ENCODE data around the gene ACD.

ACD gene

GRCh38 chr16:67675579-67675935 lies 15.5 kb upstream of the ACD start:
- DNase-seq, result no peak

GRCh38 chr16:67674851-67675578 lies 15.0 kb upstream of the ACD start:
- DNase-seq, result no peak

GRCh38 chr16:67673712-67674580 lies 13.9 kb upstream of the ACD start:
- peak; percentile 76 for DNase-seq

- DNase-seq, result peak; percentile 91
These were observed 12.9 kb upstream of the ACD start for GRCh38 chr16:67672739-67673662.

GRCh38 chr16:67672306-67672705 lies 12.2 kb upstream of the ACD start:
- no peak for DNase-seq

- DNase-seq, result no peak
These were observed 9.5 kb upstream of the ACD start for GRCh38 chr16:67669499-67670101.

GRCh38 chr16:67668495-67669157 lies 8.6 kb upstream of the ACD start:
- peak; percentile 58 for DNase-seq

- DNase-seq, result peak; percentile 99
These were observed 7.9 kb upstream of the ACD start for GRCh38 chr16:67667817-67668494.

GRCh38 chr16:67667453-67667816 lies 7.4 kb upstream of the ACD start:
- DNase-seq, result no peak

- peak; percentile 95 for DNase-seq
These were observed 6.7 kb upstream of the ACD start, which contains the start of the genes C16orf86 and ENKD1 for GRCh38 chr16:67666559-67667452. Gene C16orf86, plus strand, starts transcription at chr16:67666814. Its CDS starts 157 bp downstream, at chr16:67666971. Gene ENKD1, minus strand, starts transcription at chr16:67666750. Its CDS starts 308 bp downstream, at chr16:67666442.

- DNase-seq, result peak; percentile 56
These were observed 6.0 kb upstream of the ACD start for GRCh38 chr16:67666032-67666551.

- no peak for DNase-seq
These were observed 5.5 kb upstream of the ACD start for GRCh38 chr16:67665598-67665997.

- DNase-seq, result no peak
These were observed 4.8 kb upstream of the ACD start for GRCh38 chr16:67664871-67665270.

- no peak for DNase-seq
These were observed 4.2 kb upstream of the ACD start for GRCh38 chr16:67664258-67664657.

GRCh38 chr16:67663877-67664222 lies 3.8 kb upstream of the ACD start:
- no peak for DNase-seq

GRCh38 chr16:67663151-67663876 lies 3.3 kb upstream of the ACD start:
- peak; percentile 72 for DNase-seq

GRCh38 chr16:67662653-67663010 lies 2.6 kb upstream of the ACD start:
- DNase-seq, result no peak

- no peak for DNase-seq
These were observed 2.0 kb upstream of the ACD start for GRCh38 chr16:67661886-67662652.

Data from hematopoietic multipotent progenitor cell treated with erythropoietin and hydrocortisone succinate and interleukin-3 and kit ligand, for 4 days (in vitro differentiated cells).